ENCODE measurements around the gene GRIA4.
"Not testable (repeated sequence)": the region's sequence is repeated elsewhere in the genome, so short reads cannot be mapped to it uniquely, and the experiment has no call there.

The GRIA4 gene

GRCh38 chr11:105868762-105869285, 259.0 kb downstream of the GRIA4 start:
- no peak for DNase-seq

- DNase-seq, result no peak
Observed at GRCh38 chr11:105870516-105871113, 260.7 kb downstream of the GRIA4 start.

- DNase-seq, result no peak
Observed at GRCh38 chr11:105878510-105878909, 268.6 kb downstream of the GRIA4 start.

GRCh38 chr11:105878927-105879326, 269.1 kb downstream of the GRIA4 start:
- DNase-seq, result not testable (repeated sequence)

- no peak for DNase-seq
Observed at GRCh38 chr11:105881027-105881426, 271.2 kb downstream of the GRIA4 start.

- DNase-seq, result no peak
Observed at GRCh38 chr11:105884436-105884835, 274.6 kb downstream of the GRIA4 start.

- DNase-seq, result no peak
Observed at GRCh38 chr11:105891685-105892084, 281.8 kb downstream of the GRIA4 start.

GRCh38 chr11:105897161-105897560, 287.3 kb downstream of the GRIA4 start:
- no peak for DNase-seq

GRCh38 chr11:105899772-105900171, 289.9 kb downstream of the GRIA4 start:
- DNase-seq, result no peak

- DNase-seq, result no peak
Observed at GRCh38 chr11:105900515-105901035, 290.7 kb downstream of the GRIA4 start.

- no peak for DNase-seq
Observed at GRCh38 chr11:105903113-105903512, 293.2 kb downstream of the GRIA4 start.

- no peak for DNase-seq
Observed at GRCh38 chr11:105906517-105906916, 296.6 kb downstream of the GRIA4 start.

- no peak for DNase-seq
Observed at GRCh38 chr11:105907319-105907718, 297.4 kb downstream of the GRIA4 start.

GRCh38 chr11:105910095-105910715, 300.3 kb downstream of the GRIA4 start:
- no peak for DNase-seq

- DNase-seq, result no peak
Observed at GRCh38 chr11:105911454-105911853, 301.6 kb downstream of the GRIA4 start.

- DNase-seq, result no peak
Observed at GRCh38 chr11:105912666-105913065, 302.8 kb downstream of the GRIA4 start.

- no peak for DNase-seq
Observed at GRCh38 chr11:105915021-105915420, 305.1 kb downstream of the GRIA4 start.

GRCh38 chr11:105918039-105918438, 308.2 kb downstream of the GRIA4 start:
- DNase-seq, result no peak

GRCh38 chr11:105918600-105918999, 308.7 kb downstream of the GRIA4 start:
- no peak for DNase-seq

- DNase-seq, result no peak
Observed at GRCh38 chr11:105923252-105923651, 313.4 kb downstream of the GRIA4 start.

- no peak for DNase-seq
Observed at GRCh38 chr11:105923807-105924206, 313.9 kb downstream of the GRIA4 start.

- no peak for DNase-seq
Observed at GRCh38 chr11:105929084-105929955, 319.4 kb downstream of the GRIA4 start.

- no peak for DNase-seq
Observed at GRCh38 chr11:105933695-105934094, 323.8 kb downstream of the GRIA4 start.

Data from DMS79 (cell line).